ENCODE measurements around the gene TKFC.
"Not testable (repeated sequence)": the region's sequence is repeated elsewhere in the genome, so short reads cannot be mapped to it uniquely, and the experiment has no call there.

TKFC gene

DNA sequence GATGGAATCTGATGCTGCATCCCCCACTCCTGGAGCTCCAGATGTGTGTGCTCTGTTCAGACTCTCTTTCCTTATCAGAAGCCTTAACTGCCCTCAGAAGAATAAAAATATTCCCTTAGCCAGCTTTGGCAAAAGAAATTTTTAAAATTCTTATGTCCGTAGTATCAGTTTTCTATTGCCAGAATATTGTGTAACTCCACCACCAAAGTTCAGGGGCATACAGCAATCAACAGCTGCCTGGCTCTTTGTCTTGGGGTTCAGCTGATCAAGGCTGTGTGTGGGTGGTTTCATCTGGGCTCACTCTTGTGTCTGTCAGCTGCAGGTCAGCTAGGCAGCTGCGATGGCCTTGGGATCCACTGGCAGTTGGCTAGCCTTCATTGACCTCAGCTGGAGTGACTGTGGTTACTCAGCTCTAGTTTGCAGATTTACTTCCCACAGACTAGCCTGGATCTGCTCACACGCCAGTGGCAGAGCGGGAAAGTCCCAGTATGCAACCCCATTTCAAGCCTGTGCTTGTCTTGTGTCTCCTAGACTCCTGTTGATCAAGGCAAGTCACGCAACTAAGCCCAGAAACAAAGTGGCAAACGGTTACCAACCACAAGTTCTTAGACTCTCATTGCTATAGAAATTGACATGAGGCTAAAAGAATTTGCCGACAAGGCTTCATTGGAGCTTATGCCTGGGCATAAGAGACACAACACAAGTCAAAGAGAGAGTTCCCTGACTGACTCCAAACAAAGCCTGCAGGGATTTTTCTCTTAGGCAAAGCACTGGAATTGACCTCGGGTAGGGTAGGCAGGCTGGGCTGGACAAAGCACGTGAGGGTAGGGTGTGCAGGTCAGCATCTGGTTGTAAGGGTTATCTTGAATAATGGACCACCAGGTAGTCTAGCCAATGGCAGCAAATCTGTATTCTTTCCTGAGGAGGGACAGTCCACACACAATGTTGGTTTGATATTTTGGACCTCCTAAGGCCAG, 36.6 kb downstream of the TKFC start:
- no peak for DNase-seq (ENCODE audit: low read depth in 2 of 2)

DNA sequence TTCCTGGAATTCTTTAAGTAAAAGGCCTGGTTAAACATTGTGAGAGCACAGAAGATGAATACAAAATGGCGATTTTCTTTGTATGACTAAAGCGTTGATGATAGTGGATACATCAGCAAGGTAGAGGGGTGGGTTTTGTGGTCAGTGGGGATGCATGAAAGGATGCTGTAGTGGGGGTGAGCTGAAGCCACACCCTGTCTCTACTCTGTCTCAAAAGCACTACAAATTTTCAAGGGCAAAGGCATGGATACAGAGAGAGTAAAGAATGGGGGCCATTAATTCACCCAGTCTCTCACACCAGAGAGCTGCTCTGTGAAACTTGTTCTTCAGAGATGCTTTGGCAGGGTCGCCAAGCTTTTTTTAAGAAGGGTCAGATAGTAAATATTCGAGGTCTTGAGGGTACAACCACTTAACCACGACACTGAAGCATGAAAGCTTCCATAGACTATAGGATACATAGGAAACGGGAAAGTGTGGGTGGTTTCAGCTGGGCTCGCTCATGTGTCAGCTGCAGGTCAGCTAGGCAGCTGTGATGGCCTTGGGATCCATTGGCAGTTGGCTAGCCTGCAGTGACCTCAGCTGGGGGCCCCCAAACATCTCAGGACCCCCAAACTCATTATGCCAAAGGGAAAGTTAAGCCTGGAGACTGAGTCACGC, 37.4 kb downstream of the TKFC start:
- no peak for DNase-seq (ENCODE audit: low read depth in 2 of 2)

DNA sequence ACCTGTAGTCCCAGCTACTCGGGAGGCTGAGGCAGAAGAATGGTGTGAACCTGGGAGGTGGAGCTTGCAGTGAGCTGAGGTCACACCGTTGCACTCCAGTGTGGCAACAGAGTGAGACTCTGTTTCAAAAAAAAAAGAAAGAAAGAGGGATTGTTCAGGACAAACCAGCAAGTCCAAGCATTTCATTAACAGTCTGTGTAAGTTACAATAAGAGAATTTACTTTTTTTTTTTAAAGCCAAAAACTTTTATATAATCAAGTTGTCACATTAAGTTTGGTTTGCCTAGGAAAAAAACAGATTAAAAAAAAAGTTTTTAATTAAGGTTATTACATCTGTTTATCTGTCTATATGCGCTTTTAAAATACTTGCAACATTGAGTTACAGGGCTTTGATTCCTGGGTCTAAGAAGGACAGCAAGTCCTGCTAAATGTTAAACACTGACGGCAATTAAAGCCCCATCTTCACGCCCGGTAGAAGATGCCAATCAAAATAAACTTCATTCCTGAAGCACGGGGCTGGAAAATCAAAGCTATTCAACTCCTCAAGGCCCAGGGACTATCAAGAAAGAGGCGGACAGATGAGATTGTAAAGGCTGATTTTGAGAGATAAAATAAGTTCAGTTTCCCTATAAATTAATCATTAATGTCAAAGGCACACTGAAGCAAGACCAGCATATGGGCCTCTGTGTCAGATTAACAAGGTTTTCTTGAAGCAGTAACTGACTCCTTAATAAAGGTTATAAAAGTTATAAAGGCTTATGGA, 39.8 kb downstream of the TKFC start:
- DNase-seq (ENCODE audit: low read depth in 2 of 2) = no peak

DNA sequence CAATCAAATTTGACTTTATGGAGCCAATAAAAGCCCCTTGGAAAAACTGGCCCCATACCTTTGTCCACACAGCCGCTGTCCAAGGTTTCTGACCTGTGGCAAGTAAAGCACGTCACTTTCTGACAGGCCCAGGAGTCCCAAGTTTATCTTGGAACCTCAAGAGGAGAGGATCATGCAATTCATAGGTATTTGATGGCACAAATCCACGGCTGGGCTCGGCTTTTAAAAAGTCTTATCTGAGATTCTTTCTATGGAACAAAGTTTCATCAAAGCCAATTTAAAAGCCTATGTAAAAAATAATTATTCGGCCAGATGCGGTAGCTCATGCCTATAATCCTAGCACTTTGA, 42.7 kb downstream of the TKFC start:
- DNase-seq (ENCODE audit: low read depth in 2 of 2) = no peak

DNA sequence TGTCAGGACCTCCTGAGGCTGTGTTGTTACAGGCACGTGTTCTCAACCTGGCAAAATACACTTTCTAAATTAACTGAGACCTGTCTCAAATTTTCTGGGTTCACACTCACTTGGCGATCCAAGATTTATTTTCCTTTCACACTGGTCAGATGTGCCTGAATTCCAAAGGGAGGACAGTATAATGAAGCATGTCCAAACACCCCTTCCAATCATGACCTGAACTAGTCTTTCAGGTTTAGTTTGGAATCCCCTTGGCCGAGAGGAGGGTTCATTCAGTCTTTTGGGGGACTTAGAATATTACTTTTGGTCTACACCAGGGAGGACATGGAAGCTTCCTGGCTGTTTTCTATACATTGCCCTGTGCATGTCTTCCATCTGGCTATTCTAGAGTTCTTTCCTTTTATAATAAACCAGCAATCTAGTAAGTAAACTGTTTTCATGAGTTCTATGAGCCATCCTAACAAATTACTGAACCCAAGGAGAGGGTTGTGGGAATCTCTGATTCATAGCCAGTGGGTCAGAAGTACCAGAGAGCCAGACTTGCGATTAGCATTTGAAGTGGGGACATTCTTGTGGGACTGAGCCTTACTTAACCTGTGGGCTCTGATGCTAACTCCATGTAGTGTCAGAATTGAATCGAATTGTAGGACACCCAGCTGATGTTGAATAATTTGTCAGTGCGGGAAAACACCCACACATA, 44.6 kb downstream of the TKFC start:
- no peak for DNase-seq (ENCODE audit: low read depth in 2 of 2)

DNA sequence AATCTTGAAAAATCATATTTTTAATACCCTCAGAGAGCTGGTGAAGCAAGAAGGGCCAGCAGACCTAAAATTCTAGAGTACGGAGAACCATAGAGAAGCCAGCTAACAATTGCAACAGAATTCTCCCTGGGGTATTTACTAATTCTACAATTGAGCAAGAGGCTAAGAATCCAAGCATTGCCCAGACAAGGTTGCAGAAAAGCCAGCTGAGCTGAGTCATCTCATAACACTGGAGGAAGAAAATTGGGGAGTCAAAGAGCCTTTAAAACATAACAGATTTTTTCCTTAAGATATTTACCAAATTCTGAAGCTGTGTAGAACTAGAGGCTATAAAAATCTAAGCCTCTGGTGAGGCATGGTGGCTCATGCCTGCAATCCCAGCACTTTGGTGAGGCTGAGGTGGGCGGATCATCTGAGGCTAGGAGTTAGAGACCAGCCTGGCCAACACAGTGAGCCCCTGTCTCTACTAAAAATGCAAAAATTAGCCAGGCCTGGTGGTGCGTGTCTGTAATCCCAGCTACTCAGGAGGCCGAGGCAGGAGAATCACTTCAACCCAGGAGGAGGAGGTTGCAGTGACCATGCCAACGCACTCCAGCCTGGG, 45.8 kb downstream of the TKFC start:
- DNase-seq (ENCODE audit: low read depth in 2 of 2) = no peak

DNA sequence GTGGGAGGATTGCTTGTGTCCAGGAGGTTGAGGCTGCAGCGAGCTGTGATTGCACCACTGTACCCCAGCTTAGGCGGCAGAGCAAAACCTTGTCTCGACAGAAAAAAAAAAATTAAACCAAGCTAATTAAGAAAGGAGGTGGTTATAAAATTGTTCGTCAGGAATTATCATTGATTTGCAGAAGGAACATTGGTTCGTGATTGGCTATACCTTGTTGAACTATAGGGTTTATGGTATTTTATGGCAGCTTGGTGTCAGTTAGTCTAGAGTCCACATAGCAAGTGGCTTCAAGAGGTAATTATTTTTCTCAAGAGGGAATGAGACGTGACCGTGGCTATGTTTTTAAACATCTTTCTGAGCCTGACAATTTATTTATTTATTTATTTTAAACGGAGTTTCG, 47.9 kb downstream of the TKFC start:
- DNase-seq (ENCODE audit: low read depth in 2 of 2) = no peak

DNA sequence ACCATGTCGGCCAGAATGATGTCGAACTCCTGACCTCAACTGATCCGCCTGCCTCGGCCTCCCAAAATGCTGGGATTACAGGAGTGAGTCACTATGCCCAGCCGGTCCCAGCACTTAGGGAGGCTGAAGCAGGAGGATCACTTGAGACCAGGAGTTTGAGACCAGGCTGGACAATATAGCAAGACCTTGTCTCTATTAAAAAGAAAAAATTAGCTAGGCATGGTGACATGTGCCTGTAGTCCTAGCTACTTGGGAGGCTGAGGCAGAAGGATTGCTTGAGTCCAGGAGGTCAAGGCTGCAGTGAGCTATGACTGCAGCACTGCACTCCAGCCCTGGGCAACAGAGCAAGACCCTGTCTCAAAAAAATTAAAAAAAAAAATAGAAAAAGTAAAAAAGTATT, 50.8 kb downstream of the TKFC start:
- DNase-seq (ENCODE audit: low read depth in 2 of 2) = not testable (repeated sequence)

DNA sequence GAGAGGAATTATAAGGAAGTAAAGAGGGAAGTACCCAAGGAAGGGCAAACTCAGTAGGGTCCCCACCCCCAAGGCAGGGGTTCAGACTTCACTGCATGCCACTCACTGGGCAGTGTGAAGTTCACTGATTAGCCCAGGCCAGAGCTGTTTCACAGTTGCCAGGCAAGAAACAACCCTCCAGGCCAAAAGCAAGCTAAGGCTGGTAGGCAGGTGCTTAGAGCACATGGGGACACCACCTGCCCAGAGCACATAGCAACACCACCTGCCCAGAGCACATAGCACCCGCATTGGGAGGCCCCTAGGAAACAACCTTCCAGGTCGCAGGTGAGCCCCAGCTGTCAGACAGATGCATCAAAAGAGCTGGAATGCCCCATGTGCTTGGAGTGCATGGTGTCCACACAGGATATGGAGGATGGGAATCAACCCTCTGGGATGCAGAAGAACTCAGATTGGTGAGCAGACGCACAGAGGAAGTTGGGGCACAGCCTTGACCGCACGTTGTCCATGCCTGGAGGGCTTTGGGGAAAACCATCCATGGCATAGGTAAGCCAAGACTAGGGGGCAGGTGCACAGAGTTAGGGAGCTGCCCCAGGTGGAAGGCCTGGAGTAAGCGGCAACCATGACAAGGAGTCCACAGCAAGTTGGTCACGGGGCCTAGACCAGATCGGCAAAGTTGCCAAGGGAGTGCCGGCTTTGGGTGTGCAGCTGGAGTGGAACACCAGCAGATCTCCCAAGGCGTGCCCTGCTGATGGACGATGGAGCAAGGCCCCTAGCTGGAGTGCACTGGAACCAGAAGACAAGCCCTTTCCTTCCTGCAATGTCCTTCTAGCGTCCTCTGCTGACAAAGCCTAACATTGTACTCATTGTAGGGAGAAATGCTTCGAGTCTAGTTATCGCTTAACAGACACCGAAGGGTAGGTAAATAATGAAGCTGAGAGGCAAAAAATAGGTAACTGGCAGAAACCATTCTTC, 51.5 kb downstream of the TKFC start:
- no peak for DNase-seq (ENCODE audit: low read depth in 2 of 2)

DNA sequence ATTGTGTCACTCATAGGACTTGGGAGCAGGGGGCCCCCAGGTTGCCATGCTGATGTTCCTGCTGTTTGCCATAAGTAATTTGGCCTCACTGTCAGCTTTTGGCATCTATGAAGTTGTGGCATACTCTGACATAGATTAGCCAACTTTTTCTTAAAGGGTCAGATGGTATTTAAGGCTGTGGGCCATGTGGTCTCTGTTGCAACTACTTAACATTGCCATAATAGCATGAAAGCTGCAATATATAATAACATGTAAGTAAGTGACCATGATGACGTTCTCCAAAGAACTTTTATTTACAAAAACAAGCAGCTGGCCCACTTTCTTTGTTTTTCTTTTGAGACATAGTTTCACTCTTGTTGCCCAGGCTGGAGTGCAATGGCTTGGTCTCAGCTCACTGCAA, 57.1 kb downstream of the TKFC start:
- DNase-seq (ENCODE audit: low read depth in 2 of 2) = no peak

DNA sequence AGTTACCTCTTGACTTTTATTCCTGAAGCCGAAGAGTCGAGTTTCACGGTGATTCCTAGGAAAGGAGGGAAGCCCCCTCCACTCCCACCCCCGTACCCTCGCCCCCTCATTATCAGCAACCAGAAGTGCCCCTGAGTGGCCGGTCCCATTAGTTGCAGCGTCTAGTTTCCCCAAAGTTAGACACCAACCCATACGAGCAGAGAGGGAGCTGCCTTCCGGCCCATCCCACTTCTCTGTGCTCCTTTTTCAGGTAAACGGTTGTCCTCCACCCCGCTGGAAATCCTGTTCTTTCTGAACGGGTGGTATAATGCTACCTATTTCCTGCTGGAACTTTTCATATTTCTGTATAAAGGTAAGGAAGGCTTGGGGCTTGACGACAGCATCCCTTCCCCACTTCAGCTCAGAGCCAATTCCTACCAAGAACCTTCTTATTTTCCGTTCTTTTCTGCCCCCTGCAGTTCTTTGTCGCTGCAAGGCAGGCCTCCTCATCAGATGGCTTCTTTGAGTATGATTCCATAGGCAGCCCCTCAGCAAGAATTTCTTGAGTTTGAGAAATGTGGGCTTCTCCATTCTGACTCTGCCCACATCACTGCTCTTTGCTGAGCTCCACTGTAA, 60.1 kb downstream of the TKFC start:
- no peak for DNase-seq (ENCODE audit: low read depth in 2 of 2)
